Measurements from ENCODE around the gene TRIM64.
"Not testable (repeated sequence)": the region's sequence is repeated elsewhere in the genome, so short reads cannot be mapped to it uniquely, and the experiment has no call there.

The TRIM64 gene

GRCh38 chr11:89965737-89966136 is at the start of gene TRIM64:
Gene TRIM64, plus strand, starts transcription at chr11:89966037. Its CDS starts 2,467 bp downstream, at chr11:89968504.
- DNase-seq (ENCODE audit: low read depth, low spot score): not testable (repeated sequence)

GRCh38 chr11:89922195-89922660 is 43.6 kb upstream of the TRIM64 start, which contains the start of gene TRIM49D1:
Gene TRIM49D1, minus strand, starts transcription at chr11:89922245. Its CDS starts 4,535 bp downstream, at chr11:89917710.
- DNase-seq (ENCODE audit: low read depth, low spot score): no peak

- DNase-seq (ENCODE audit: low read depth, low spot score): not testable (repeated sequence)
Observed at GRCh38 chr11:89923764-89924163, 42.1 kb upstream of the TRIM64 start, which contains the start of gene TRIM49D2. Gene TRIM49D2, plus strand, starts transcription at chr11:89924064. Its CDS starts 2,698 bp downstream, at chr11:89926762.

- DNase-seq (ENCODE audit: low read depth, low spot score): not testable (repeated sequence)
Observed at GRCh38 chr11:89960833-89961232, 5.0 kb upstream of the TRIM64 start.
